Peyer's patch (tissue), 4 donors: ENCODE data around the gene MUC5AC. TPM values are rescaled to one million over a fixed set of nuclear protein-coding genes. Genes with fewer than 3 reads are reported as not detected.
"Not testable (repeated sequence)": the region's sequence is repeated elsewhere in the genome, so short reads cannot be mapped to it uniquely, and the experiment has no call there.

Experiments
- DNase-seq, 3 donors: peaks; one replicate each; pipeline ENCODE4 v3.0.0-alpha.2; 2017 to 2019
- H3K27ac ChIP-seq, 4 donors: fragments of 200-600 bp; sonication (generic); one replicate each; pipeline ENCODE4 v1.5.1; 2016 to 2019
- H3K27me3 ChIP-seq, 2 donors: fragments of 200-600 bp; sonication (generic); one replicate each; pipeline ENCODE4 v1.5.1; 2019
- H3K36me3 ChIP-seq, 3 donors: fragments of 200-600 bp; sonication (generic); one replicate each; pipeline ENCODE4 v1.5.1; 2016 to 2019
- H3K4me1 ChIP-seq, 4 donors: fragments of 200-600 bp; sonication (generic); one replicate each; pipeline ENCODE4 v1.5.1; 2016 to 2019
- H3K4me3 ChIP-seq, 4 donors: fragments of 200-600 bp; sonication (generic); 1 replicate in 3 of 4; 2 replicates in 1 of 4; pipeline ENCODE4 v1.5.1; 2016 to 2019; ENCODE audit warnings: mild to moderate bottlenecking in 1 of 4
- H3K9me3 ChIP-seq, 4 donors: fragments of 200-600 bp; sonication (generic); one replicate each; pipeline ENCODE4 v1.5.1; 2016 to 2019; ENCODE audit warnings: mild to moderate bottlenecking in 1 of 4
- CTCF ChIP-seq, 6 experiments: fragments of 450-650 bp in 4 of 6; fragments of 200-600 bp in 2 of 6; sonication (generic) in 1 of 6; IDR thresholded peaks; one replicate each; pipeline ENCODE4 v1.5.1; 2017 to 2019; ENCODE audit warnings: antibody characterized with exemption in 6 of 6, mild to moderate bottlenecking in 3 of 6, moderate library complexity in 1 of 6
- POLR2A ChIP-seq, 2 donors: fragments of 450-650 bp; IDR thresholded peaks; one replicate each; pipeline ENCODE4 v1.5.1; 2017; ENCODE audit warnings: antibody characterized with exemption in 2 of 2, mild to moderate bottlenecking in 2 of 2, moderate library complexity in 2 of 2
- total RNA-seq, 4 donors: library from RNA; depleted of rRNA; stranded (reverse); fragments of >200 nt; gene quantifications; one replicate each; pipeline ENCODE4 v1.1.0, GENCODE V29; 2016

MUC5AC gene
- total RNA-seq, 4 donors from 2014 or later = not detected

- peak in 2 of 3 donors; percentile 36 to 40 for DNase-seq
- no peak overlapping the region for H3K27ac ChIP-seq
- H3K4me1 ChIP-seq = no peaks in the 10 kb centered on the region
- H3K36me3 ChIP-seq = no peaks in the 10 kb centered on the region
- H3K9me3 ChIP-seq = peaks cover 0 to 11% (median 5%) of the 10 kb centered on the region in 4 donors
- no peaks in the 10 kb centered on the region for H3K27me3 ChIP-seq
- no peak overlapping the region for H3K4me3 ChIP-seq
- TF ChIP-seq CTCF (IDR thresholded peaks at IDR 0.05) (no peak), POLR2A (IDR thresholded peaks at IDR 0.05) (no peak)
Observed at GRCh38 chr11:1208394-1209261, 50.9 kb downstream of the MUC5AC start.

GRCh38 chr11:1209371-1210057, 51.8 kb downstream of the MUC5AC start:
- Histone ChIP-seq H3K9me3 (peaks cover 0 to 11% (median 5%) of the 10 kb centered on the region in 4 donors), H3K36me3 (no peaks in the 10 kb centered on the region), H3K27me3 (no peaks in the 10 kb centered on the region), H3K4me1 (no peaks in the 10 kb centered on the region), H3K4me3 (no peak overlapping the region), H3K27ac (no peak overlapping the region)
- peak in 1 of 3 donors; percentile 31 for DNase-seq
- TF ChIP-seq POLR2A (IDR thresholded peaks at IDR 0.05) (no peak), CTCF (IDR thresholded peaks at IDR 0.05) (no peak)

GRCh38 chr11:1211838-1212237, 54.1 kb downstream of the MUC5AC start:
- Histone ChIP-seq H3K4me3 (no peak overlapping the region), H3K27ac (no peak overlapping the region), H3K9me3 (peaks cover 0 to 11% (median 5%) of the 10 kb centered on the region in 4 donors), H3K36me3 (no peaks in the 10 kb centered on the region), H3K27me3 (no peaks in the 10 kb centered on the region), H3K4me1 (no peaks in the 10 kb centered on the region)
- DNase-seq = no peak
- no peak for TF ChIP-seq POLR2A (IDR thresholded peaks at IDR 0.05)
- no peak for TF ChIP-seq CTCF (IDR thresholded peaks at IDR 0.05)

- peaks cover 0 to 10% (median under 1%) of the 10 kb centered on the region in 4 donors for H3K9me3 ChIP-seq
- H3K27ac ChIP-seq, DNase-seq, H3K4me3 ChIP-seq, H3K36me3 ChIP-seq, H3K4me1 ChIP-seq, H3K27me3 ChIP-seq: not testable (repeated sequence)
Observed at GRCh38 chr11:1215826-1216225, 58.1 kb downstream of the MUC5AC start.

GRCh38 chr11:1217151-1217550, 59.4 kb downstream of the MUC5AC start:
- H3K4me1 ChIP-seq = peaks cover 0 to 9% (median 0%) of the 10 kb centered on the region in 4 donors
- H3K4me3 ChIP-seq = no peak overlapping the region
- TF ChIP-seq POLR2A (IDR thresholded peaks at IDR 0.05) (no peak), CTCF (IDR thresholded peaks at IDR 0.05) (no peak)
- H3K27ac ChIP-seq = no peak overlapping the region
- H3K9me3 ChIP-seq = peaks cover 0 to 2% (median 0%) of the 10 kb centered on the region in 4 donors
- H3K27me3 ChIP-seq = no peaks in the 10 kb centered on the region
- DNase-seq = no peak
- no peaks in the 10 kb centered on the region for H3K36me3 ChIP-seq

- Histone ChIP-seq H3K27ac (no peak overlapping the region), H3K27me3 (no peaks in the 10 kb centered on the region), H3K36me3 (no peaks in the 10 kb centered on the region), H3K4me1 (peaks cover 0 to 9% (median 0%) of the 10 kb centered on the region in 4 donors), H3K4me3 (no peak overlapping the region), H3K9me3 (no peaks in the 10 kb centered on the region)
- DNase-seq = peak in 1 of 3 donors; percentile 40
- no peak for TF ChIP-seq POLR2A (IDR thresholded peaks at IDR 0.05)
- no peak for TF ChIP-seq CTCF (IDR thresholded peaks at IDR 0.05)
Observed at GRCh38 chr11:1218256-1218787, 60.6 kb downstream of the MUC5AC start.
